Measurements from ENCODE around the gene NOS2.
"Not testable (repeated sequence)": the region's sequence is repeated elsewhere in the genome, so short reads cannot be mapped to it uniquely, and the experiment has no call there.

The NOS2 gene

DNA sequence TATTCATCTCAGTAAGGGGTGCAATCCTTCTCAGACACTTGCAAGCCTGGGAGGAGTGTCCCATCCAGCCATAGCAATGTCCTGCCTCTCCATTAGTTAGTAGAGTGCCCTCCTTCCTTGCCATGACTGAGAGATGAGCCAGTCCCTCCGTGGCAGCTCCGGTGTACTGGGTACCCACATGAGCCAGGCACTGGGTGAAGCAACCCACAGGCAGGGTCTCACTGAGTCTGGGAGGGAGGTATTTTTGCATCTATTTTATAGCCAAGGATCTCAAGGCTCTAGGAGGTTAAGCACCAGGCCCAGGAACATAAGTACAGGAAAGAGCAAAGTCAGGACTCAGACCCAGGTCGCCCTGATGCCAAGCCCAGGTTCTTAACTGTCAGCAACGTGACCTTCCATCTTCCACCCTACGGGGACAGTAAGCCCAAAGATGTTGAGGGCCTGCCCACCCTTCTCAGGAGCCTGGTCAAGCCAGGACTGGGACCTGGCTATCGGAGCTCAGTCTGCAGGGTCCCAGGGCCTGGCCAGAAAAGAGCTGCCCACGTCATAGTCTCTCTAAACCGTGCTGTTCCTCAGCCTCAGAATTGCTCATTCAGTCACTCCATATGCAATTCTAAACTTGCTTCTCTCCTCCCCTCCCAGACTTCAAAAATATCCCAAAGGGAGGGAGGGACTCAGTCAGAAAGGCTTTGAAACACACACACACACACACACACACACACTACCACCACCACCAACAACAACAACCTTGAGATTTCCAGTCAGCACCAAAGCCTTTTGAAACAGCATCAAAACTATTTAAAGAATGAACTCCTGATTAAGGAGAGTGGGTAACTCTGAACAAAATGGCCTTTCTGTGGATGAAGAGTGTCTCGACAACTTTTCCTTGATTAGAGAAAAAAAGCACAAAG, 16.6 kb downstream of the NOS2 start:
- DNase-seq (ENCODE audit: low read depth), result no peak

DNA sequence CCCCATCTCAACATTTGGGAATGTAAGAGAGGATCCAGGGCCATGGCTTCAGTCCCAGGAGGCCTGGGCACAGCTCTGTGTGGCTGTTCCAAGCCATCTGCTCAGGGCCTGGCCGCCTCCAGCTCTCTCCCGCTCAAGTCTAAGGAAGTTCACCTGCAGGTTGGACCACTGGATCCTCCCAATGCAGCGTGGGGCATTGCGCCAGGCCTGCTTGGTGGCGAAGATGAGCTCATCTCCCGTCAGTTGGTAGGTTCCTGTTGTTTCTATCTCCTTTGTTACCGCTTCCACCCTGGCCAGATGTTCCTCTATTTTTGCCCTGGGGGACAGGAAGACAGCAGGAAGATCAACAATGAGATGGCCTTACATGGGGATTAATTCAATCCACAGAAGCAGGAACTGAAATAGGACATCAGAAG, 17.5 kb downstream of the NOS2 start:
- no peak for DNase-seq (ENCODE audit: low read depth)

DNA sequence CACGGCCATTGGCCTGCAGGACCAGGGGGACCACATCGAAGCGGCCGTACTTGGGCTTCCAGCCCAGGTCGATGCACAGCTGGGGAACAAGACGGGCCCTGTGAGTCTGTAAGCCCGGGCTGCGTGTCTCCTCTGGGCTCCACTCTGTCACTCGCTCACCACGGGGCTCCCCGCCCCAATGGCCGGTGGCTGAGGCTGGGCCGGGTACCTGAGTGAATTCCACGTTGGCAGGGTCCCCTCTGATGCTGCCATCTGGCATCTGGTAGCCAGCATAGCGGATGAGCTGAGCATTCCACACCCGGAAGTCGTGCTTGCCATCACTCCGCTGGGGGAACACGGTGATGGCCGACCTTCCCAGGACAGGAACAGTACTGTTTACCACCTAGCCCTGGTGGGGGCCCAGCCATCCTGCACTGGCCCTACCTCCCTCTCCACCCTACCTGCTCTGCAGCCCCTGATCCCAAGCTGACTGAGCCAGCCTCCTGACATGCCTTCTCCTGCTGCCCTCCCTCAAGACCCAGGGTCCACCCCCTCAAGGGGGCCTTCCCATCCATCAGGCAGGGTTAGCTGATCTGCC, 19.4 kb downstream of the NOS2 start:
- DNase-seq (ENCODE audit: low read depth), result no peak

DNA sequence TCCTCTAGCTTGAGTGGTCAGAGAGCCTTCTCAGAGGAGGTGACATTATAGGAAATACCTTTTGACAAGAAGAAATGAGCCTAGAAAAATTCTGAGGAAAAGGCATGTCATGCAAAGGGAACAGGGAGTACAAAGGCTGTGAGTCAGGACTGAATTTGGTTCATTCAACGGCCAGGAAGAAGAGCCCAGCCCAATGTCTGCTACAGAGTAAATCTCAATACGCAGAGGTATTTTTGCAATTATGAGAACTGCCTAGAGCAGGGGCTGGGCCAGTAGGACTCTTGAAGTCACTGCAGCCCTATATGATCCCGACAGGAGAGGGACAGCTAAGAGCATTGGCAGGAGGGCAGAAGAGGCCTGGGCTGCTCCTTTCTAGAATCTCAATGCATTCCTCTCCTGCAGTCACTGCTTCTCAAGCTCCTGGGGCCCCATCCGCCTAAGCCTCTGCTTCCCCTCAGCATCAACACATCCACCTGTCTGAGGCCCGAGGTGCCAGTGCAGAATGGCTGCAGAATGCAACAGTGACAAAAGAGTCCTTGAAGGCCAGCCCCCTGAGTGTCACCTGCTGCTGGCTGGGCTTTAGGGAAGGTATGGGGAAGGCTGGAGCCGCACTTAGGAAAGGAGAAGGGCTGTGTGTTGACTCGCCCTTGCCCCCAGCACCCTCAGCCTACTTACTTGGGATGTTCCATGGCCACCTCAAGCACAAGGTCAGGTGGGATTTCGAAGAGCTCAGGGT, 20.1 kb downstream of the NOS2 start:
- no peak for DNase-seq (ENCODE audit: low read depth)

DNA sequence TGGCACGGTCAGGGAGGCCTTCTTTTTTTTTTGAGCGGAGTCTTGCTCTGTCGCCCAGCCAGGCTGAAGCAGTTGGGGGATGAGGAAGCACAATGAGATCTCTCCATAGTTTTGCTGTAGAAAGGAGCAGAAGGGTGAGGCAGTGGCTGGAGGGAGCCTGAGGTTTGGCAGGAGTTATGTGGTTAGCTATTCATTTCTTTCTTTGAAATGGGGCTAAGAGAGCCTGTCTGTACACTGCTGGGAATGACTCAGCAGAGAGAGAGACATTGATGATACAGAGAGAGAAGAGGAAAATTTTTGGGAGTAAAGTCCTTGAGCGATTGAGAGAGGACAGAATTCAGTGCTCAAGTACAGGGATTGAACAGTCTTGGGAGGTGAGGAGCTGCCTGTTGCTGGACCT, 22.1 kb downstream of the NOS2 start:
- no peak for DNase-seq (ENCODE audit: low read depth)

DNA sequence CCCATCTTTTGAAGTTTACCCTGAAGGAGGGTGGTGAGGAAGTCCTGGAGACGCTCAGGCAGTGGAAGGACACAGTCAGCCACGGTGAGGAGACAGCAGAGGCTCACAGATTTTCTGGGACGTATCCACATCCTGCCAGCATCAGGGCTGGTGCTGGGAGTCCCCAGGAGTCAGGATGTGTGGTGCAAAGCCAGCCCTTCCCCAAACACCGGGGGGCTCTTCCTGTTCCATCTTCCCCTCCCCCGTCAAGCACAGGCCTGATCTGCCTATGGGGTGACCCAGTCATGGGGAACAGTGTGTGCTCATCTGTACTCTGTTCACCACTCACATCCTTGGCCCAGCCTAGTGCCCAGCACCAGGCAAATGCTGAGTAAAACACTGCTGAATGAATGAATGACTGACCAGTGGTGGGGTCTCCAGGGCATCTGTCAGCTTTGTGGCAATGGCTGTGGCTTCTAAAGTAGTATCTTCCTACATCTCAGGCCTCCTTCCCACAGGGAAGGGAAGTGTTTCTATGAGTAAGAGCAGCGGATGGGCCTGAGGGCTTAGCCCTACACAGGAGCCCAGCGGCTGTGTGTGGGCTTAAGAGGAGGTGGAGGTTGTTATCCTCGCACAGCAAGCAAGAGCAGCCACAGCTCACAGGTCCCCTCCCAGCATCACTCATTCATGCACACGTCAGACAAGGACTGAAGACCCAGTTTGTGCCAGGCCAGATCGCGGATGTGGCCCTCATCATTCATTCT, 23.3 kb downstream of the NOS2 start:
- no peak for DNase-seq (ENCODE audit: low read depth)

DNA sequence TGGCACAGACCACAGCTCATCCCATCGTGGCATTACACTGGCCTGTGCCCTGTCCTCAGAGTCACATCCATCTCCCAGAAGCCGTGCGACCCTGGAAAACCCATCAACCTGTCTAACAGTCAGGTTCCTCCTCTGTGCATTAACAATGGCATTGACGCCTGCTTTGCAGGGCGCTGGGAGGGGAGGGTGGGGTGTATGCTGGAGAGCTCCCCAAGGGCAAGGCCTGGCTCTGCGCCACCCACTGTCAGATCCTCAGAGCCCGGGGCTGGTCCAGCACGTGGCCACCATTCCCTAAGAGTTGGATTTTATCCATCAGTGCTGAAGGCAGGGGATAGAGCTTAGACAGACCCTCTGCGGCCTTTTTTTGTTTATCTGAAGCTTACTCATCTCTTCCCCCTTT, 28.7 kb downstream of the NOS2 start:
- no peak for DNase-seq (ENCODE audit: low read depth)

DNA sequence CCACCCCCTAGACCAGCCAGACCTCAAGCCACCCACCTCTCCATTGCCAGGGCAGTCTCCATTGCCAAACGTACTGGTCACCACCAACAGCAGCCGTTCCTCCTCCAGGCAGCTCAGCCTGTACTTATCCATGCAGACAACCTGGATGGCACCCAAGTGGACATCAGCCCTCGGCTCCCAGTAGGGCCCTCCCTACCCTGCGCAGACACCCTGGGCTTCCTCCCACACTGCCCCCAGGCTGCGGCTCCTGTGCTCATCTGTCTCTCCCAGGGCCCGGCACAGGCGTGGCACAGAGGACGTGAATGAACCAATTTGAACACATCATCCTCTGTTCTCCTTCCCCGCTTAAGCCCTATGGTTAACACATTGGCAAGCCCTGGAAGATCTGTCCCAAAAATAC, 29.5 kb downstream of the NOS2 start:
- DNase-seq (ENCODE audit: low read depth), result no peak

DNA sequence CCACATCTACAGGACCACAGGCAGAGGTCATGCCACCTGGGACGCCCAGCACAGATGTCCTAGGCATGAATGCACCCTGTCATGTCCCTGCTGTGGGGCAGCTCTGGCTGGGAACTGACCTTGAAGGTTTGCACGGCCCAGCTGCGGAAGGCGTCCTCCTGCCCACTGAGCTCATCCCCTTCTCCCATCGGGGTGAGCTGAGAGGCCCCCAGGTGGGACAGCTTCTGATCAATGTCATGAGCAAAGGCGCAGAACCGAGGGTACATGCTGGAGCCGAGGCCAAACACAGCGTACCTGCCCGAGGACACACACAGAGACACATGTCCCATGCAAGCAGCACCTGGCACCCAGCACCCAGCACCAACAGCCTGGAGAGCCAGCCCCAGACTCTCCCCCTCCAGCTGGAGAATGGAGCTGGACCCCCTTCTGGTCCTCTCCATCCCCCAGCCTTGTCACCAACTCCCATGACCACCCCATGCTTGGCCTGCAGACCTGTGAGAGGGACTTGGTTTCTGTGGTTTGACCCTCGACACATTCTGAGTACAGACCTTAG, 31.4 kb downstream of the NOS2 start:
- no peak for DNase-seq (ENCODE audit: low read depth)

DNA sequence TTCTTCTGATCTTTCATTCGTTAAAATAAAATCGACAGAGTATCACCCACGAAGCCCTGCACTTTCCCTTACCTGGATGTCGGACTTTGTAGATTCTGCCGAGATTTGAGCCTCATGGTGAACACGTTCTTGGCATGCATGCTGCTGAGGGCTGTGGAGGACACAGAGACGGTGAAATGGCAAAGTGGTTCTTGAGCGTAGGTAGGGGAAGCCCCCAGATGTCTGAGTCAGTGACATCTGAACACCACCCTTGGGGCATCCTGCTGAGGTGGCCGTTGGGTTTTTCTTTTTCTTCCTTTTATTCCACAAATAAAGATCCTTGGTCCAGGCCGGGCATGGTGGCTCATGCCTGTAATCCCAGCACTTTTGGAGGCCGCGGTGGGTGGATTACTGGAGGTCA, 33.9 kb downstream of the NOS2 start:
- no peak for DNase-seq (ENCODE audit: low read depth)

DNA sequence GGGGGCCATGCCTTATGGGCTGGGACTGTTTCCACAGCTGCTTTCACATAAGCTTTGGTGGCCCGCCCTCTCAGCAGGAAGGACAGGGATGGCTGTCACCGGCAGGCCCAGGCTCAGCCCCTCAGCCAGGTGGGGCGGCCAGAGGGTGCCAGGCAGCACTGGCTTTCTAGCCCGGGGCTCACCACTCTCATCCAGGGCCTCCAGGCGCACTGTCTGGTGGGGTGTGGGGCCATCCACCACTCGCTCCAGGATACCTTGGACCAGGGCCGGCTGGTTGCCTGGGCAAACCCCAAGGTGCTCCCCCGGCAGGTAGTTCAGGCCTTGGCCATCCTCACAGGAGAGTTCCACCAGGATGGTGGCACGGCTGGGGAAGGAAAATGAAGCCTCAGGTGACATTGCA, 35.0 kb downstream of the NOS2 start:
- DNase-seq (ENCODE audit: low read depth), result no peak

DNA sequence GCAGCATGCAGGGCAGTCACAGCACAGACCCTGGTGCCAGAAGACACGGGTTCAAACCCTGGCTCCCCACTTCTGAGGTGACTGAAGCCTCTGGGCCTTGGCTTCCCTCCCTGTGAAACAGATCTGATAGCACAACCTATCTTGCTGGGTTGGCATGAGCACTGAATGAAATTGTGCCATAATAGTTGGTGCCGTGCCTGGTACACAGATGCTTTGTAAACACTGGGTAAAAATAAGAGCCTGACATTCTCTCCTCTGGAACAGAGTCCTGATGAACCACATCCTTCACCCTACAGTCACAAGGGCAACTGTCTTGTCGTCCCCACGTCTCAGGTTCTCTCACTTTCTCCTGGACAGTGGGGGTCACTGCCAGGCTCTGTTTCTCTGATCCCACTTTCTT, 35.7 kb downstream of the NOS2 start:
- DNase-seq (ENCODE audit: low read depth), result no peak

DNA sequence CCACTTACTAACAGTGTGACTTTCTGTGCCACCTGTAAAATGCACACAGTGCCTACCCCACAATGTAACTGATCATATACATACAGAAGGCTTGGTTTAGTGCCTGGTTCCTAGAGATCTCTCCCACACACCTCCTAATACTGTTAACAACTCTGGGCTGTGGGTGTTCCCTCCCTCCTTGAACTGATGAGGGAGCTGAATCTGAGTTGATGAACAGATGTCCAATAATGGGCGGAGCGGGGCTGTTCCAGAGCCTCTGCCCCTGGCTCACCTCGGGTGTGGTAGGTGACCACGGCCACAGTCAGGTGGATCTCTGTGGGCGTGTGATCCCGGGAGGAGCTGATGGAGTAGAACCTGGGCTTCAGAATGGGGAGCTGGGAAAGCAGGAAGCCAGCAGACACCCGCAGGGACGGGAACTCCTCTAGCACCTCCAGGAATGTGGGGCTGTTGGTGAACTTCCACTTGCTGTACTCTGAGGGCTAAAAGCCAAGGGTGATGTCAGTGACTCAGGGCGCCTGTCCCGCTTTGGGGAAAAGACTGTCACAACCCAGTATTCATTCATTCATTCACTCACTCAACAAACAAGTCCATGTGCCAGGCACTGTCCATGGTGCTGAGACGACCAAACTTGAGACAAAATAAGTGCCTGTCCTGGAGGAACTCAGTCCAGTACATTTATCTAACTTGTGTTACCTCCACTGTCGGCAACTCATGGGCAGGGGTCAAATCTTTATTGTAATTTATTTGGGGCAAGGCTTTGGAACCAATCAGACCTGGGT, 37.6 kb downstream of the NOS2 start:
- DNase-seq (ENCODE audit: low read depth), result no peak

DNA sequence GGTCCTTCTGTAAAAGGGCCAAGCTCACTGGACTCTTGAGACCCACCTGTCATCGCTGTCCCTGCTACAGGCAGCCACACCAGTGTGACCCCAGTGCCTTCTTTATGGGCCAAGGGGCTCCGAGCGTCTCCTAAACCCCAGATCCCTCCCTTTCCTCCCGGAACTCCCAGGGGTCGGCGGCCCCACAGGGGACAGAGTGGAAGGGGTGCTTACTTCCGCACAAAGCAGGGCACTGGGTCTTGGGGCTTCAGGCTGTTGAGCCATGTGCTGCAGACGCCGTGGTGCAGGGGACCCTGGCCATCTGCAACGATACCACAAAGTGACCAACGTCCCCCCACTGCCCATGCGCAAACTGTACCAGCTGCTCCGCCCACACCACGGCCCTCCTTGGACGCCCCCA, 39.4 kb downstream of the NOS2 start:
- DNase-seq (ENCODE audit: low read depth), result not testable (repeated sequence)

DNA sequence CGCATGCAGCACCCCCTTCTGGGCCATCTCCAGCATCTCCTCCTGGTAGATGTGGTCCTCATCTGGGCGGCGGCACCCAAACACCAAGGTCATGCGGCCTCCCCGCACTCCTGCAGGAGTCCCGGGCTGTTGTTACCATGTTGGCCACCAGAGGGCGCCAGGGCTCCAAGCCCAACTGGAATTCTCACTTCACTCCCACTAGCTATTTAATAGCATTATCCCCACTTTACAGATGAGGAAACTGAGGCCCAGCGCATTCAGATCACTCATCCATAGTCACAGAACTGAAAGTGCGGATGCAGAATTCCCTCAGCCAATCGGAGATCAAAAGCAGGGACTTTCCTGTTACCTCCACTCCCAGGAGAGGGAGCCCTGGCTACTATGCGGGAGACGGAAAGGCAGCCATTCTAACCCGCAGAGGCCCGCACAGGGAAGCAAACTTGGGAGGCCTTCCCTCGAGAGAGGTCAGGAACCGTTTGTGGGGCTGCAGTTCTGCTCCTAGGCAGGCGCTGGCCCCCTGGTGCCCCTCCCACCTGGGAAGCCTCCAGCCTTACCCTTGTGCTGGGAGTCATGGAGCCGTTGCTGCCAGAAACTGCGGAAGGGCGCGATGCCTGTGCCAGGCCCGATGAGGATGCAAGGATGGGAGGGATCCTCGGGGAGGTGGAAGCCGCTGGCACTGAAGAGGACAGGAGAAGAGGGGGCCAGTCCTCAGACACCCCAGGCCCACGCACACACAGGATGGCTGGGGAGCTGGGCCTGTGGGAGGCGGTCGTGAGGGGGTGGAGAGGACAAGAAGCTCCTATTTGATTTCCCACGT, 40.1 kb downstream of the NOS2 start:
- DNase-seq (ENCODE audit: low read depth), result peak; percentile 75

DNA sequence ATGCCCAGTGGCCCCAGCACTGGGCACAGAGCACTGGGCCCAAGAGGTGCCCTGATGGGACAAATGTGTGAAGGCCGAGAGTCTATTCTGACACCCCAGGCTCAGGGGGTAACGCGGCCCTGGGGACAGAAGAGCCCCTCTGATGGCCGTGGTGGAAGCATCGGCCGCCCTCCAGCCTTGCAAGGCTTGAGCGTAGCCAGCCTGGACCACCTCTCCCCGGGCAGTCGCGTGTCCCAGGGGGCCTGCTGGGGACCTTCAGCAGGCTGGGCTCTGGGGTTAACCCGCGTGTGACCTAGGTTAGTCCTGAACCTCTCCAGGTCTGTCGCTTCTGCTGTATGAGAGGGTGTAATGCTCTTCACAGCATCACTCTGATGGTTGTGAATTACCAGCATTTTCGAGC, 40.8 kb downstream of the NOS2 start:
- DNase-seq (ENCODE audit: low read depth), result no peak

DNA sequence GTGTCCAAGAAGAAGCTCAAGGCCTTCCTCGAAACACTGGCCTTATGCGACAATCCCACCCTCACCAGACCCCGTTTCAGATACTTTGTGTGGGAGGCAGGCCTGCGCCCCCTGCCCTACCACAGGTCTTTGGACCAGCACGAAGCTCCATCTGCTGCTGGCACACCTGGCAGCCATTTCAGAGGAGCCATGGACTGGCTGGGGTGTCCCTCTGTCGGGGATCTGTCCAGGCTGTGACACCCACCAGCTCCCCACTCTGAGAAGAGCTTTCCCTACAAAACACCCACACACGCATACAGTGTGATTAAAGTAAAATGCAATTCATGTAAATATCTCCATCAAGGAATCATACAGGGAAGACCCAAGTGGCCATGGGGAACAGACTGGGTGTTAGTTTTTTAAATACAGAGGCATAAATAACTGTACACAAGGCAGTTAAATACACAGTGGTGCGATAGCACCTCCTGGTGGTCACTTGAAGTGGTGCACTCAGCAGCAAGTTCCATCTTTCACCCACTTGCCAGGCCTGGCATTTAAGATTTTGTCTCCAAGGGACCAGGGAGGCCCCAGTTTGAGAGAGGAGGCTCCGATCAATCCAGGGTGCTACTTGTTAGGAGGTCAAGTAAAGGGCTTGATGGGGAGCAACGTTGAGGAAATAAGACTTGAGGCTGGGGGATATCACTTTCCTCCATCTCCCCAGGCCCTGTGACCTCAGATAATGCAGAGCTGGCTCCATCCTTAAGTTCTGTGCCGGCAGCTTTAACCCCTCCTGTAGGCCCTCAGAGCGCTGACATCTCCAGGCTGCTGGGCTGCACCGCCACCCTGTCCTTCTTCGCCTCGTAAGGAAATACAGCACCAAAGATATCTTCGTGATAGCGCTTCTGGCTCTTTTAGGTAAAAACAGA, 43.6 kb downstream of the NOS2 start:
- peak; percentile 34 for DNase-seq (ENCODE audit: low read depth)

DNA sequence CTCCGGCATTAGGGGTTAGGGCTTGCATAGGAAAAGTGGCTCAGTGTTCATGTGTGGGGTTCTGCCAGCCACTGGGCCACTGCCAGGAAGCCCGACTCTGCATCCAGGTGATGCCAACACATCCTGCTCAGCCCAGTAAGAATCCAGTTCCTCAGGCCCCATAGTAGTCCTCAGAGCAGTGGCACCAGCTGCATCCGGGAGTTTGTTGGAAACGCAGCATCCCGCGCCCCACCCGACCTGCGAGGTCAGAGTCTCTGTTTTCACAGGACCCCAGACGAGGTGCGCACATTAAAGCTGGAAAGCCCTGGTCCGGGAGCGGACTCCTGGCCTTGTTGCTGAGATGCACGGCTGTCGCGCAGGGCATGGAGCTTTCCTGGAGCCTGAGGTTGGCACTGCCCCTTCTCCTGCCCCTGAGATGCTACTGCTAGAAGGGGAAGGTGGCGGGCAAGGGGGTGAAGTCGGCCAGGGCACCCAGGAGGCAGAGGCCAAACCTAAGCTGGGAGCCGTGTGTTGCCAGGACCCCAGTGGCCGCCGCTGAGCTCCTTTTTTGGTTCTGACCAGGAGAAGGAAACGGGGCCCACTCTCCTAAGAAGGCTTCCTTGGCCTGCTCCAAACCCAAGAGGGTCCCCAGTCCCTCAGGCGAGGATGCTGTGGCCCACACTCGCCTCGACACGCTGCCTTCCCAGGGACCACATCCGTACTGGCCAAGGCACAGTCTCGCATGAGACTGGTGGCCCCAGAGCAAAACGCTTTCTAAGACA, 44.4 kb downstream of the NOS2 start:
- no peak for DNase-seq (ENCODE audit: low read depth)

DNA sequence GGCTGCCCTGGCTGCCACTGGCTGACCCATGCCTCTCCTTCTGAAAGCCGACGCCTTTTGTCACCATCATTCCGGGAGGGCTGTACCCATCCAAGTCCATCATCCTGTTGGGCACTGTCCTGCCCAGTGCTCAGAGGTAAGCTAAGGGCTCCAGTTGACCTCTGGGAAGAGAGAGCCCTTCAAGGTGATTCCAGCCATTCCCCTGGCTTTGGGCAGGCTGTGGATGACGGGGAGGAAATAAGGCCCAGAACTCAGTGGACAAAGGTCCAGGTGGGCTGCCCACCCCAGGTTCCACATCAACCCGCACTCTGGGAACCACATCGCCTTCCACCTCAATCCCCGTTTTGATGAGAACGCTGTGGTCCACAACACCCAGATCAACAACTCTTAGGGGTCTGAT, 45.8 kb downstream of the NOS2 start:
- no peak for DNase-seq (ENCODE audit: low read depth)
